H9 (cell line): Measurements from ENCODE around the gene AXL. TPM values are rescaled to one million over a fixed set of nuclear protein-coding genes. Genes with fewer than 3 reads are reported as not detected.

ENCODE experiments used
- DNase-seq: peaks from one replicate; pipeline ENCODE4 v3.0.0-alpha.2; 2017
- H2AFZ ChIP-seq: one replicate; pipeline ENCODE4 v1.6.1; 2013; ENCODE audit warnings: mild to moderate bottlenecking, low read length, control low read depth, moderate library complexity
- H2AK5ac ChIP-seq: 2 replicates; pipeline ENCODE4 v1.6.1; 2013; ENCODE audit warnings: low read length, control low read depth, mixed read lengths; ENCODE audit not compliant: insufficient read length
- H2BK120ac ChIP-seq: one replicate; pipeline ENCODE4 v1.6.1; 2013; ENCODE audit warnings: low read depth, mild to moderate bottlenecking, low read length, control low read depth, inconsistent platforms; ENCODE audit not compliant: poor library complexity, severe bottlenecking
- H2BK12ac ChIP-seq: 2 replicates; pipeline ENCODE4 v1.6.1; 2013; ENCODE audit warnings: low read length, control low read depth, mixed read lengths, low read depth; ENCODE audit not compliant: insufficient read length
- H2BK15ac ChIP-seq: 2 replicates; pipeline ENCODE4 v1.6.1; 2013; ENCODE audit warnings: low read depth, low read length, control low read depth
- H2BK20ac ChIP-seq: one replicate; pipeline ENCODE4 v1.6.1; 2013; ENCODE audit warnings: low read depth, mild to moderate bottlenecking, low read length, control low read depth, inconsistent platforms; ENCODE audit not compliant: poor library complexity, severe bottlenecking
- H2BK5ac ChIP-seq: 2 replicates; pipeline ENCODE4 v1.6.1; 2013; ENCODE audit warnings: low read length, control low read depth, mixed read lengths; ENCODE audit not compliant: insufficient read length
- H3K14ac ChIP-seq: 2 replicates; pipeline ENCODE4 v1.6.1; 2013; ENCODE audit warnings: low read length, control low read depth; ENCODE audit not compliant: insufficient read depth
- H3K18ac ChIP-seq: 2 replicates; pipeline ENCODE4 v1.6.1; 2013; ENCODE audit warnings: low read depth, mild to moderate bottlenecking, mixed read lengths, low read length, control low read depth; ENCODE audit not compliant: insufficient read length
- H3K23ac ChIP-seq: 2 replicates; pipeline ENCODE4 v1.6.1; 2013; ENCODE audit warnings: low read length, control low read depth, mixed read lengths, low read depth; ENCODE audit not compliant: insufficient read length
- H3K23me2 ChIP-seq: 2 replicates; pipeline ENCODE4 v1.6.1; 2013; ENCODE audit warnings: low read depth, mild to moderate bottlenecking, mixed read lengths, low read length, control low read depth; ENCODE audit not compliant: insufficient read length, poor library complexity, severe bottlenecking
- H3K27ac ChIP-seq: 2 replicates; pipeline ENCODE4 v1.5.1; 2013; ENCODE audit warnings: low read length, control low read depth, mixed read lengths, low read depth; ENCODE audit not compliant: insufficient read length
- H3K27me3 ChIP-seq: 2 replicates; pipeline ENCODE4 v1.6.1; 2013; ENCODE audit warnings: low read length, control low read depth, inconsistent platforms; ENCODE audit not compliant: insufficient read depth
- H3K4ac ChIP-seq: 2 replicates; pipeline ENCODE4 v1.6.1; 2013; ENCODE audit warnings: low read depth, mild to moderate bottlenecking, control low read depth, inconsistent platforms, low read length, moderate library complexity
- H3K4me1 ChIP-seq: 2 replicates; pipeline ENCODE4 v1.6.1; 2013; ENCODE audit warnings: low read length, control low read depth, inconsistent platforms; ENCODE audit not compliant: insufficient read depth
- H3K4me2 ChIP-seq: 2 replicates; pipeline ENCODE4 v1.6.1; 2013; ENCODE audit warnings: low read length, control low read depth, mixed read lengths; ENCODE audit not compliant: insufficient read length, insufficient read depth
- H3K56ac ChIP-seq: 2 replicates; pipeline ENCODE4 v1.6.1; 2013; ENCODE audit warnings: low read depth, mild to moderate bottlenecking, mixed read lengths, low read length, control low read depth; ENCODE audit not compliant: insufficient read length
- H3K79me1 ChIP-seq: 2 replicates; pipeline ENCODE4 v1.6.1; 2013; ENCODE audit warnings: low read depth, mild to moderate bottlenecking, moderate library complexity, low read length, control low read depth, inconsistent platforms; ENCODE audit not compliant: insufficient read depth, poor library complexity, severe bottlenecking
- H3K79me2 ChIP-seq: 2 replicates; pipeline ENCODE4 v1.6.1; 2013; ENCODE audit warnings: low read length, control low read depth, inconsistent platforms; ENCODE audit not compliant: insufficient read depth
- H3K9ac ChIP-seq: 2 replicates; pipeline ENCODE4 v1.6.1; 2013; ENCODE audit warnings: low read length, control low read depth, mixed read lengths; ENCODE audit not compliant: insufficient read length; ENCODE audit errors: extremely low read depth
- H3K9me3 ChIP-seq: one replicate; pipeline ENCODE4 v1.6.1; 2013; ENCODE audit warnings: low read depth, low read length, inconsistent platforms; ENCODE audit not compliant: control insufficient read depth
- H3T11ph ChIP-seq: one replicate; pipeline ENCODE4 v1.6.1; 2013; ENCODE audit warnings: mild to moderate bottlenecking, low read length, control low read depth, inconsistent platforms
- H4K20me1 ChIP-seq: one replicate; pipeline ENCODE4 v1.6.1; 2013; ENCODE audit not compliant: control insufficient read depth, insufficient read length, insufficient read depth
- H4K5ac ChIP-seq: 2 replicates; pipeline ENCODE4 v1.6.1; 2013; ENCODE audit warnings: low read depth, mild to moderate bottlenecking, mixed read lengths, low read length, control low read depth; ENCODE audit not compliant: insufficient read length
- H4K8ac ChIP-seq: replicated peaks from 2 replicates; pipeline ENCODE4 v1.6.1; 2013; ENCODE audit warnings: low read length, control low read depth, mixed read lengths, low read depth; ENCODE audit not compliant: insufficient read length
- H4K91ac ChIP-seq: 2 replicates; pipeline ENCODE4 v1.6.1; 2013; ENCODE audit warnings: low read depth, mild to moderate bottlenecking, moderate library complexity, mixed read lengths, low read length, control low read depth; ENCODE audit not compliant: insufficient read length
- H3K27ac Mint-ChIP-seq, 3 experiments: 2 replicates in 2 of 3; 3 replicates in 1 of 3; pipeline ENCODE4 v1.8.0; 2020 to 2021; ENCODE audit warnings: mixed read lengths in 3 of 3, mild to moderate bottlenecking in 1 of 3, moderate library complexity in 1 of 3
- H3K27me3 Mint-ChIP-seq: 2 replicates; pipeline ENCODE4 v1.8.0; 2021; ENCODE audit warnings: low read depth, mild to moderate bottlenecking, moderate library complexity, mixed read lengths
- H3K36me3 Mint-ChIP-seq, 3 experiments: 2 replicates in 2 of 3; 3 replicates in 1 of 3; pipeline ENCODE4 v1.8.0; 2020 to 2021; ENCODE audit warnings: low read depth in 3 of 3, mixed read lengths in 3 of 3; ENCODE audit not compliant: insufficient read depth in 1 of 3
- H3K4me1 Mint-ChIP-seq, 2 experiments: 2 replicates each; pipeline ENCODE4 v1.8.0; 2020; ENCODE audit warnings: mixed read lengths in 2 of 2
- H3K4me3 Mint-ChIP-seq, 2 experiments: 2 replicates in 1 of 2; 3 replicates in 1 of 2; pipeline ENCODE4 v1.8.0; 2020 to 2021; ENCODE audit warnings: mild to moderate bottlenecking in 2 of 2, mixed read lengths in 2 of 2, moderate library complexity in 1 of 2
- H3K9me3 Mint-ChIP-seq, 2 experiments: 2 replicates in 1 of 2; 3 replicates in 1 of 2; pipeline ENCODE4 v1.8.0; 2020; ENCODE audit warnings: mild to moderate bottlenecking in 2 of 2, mixed read lengths in 2 of 2, moderate library complexity in 1 of 2
- CTCF ChIP-seq: fragments of 200-600 bp; sonication (generic); conservative IDR thresholded peaks from 3 replicates; pipeline ENCODE4 v1.8.0; 2021; ENCODE audit warnings: antibody characterized with exemption, mild to moderate bottlenecking
- total RNA-seq: library from RNA; stranded (reverse); gene quantifications from 2 replicates; pipeline ENCODE4 v1.2.1, GENCODE V29; 2021

AXL gene
- total RNA-seq, 1 experiment from 2014 or later, result 29.4 TPM

GRCh38 chr19:41255171-41255570 lies 36.1 kb downstream of the AXL start:
- H3K4me2 ChIP-seq, result no peak overlapping the region
- no peak overlapping the region for H3K56ac ChIP-seq
- H3K4me1 ChIP-seq, result no peaks in the 10 kb centered on the region
- no peaks in the 10 kb centered on the region for H3K9me3 ChIP-seq
- H3K9ac ChIP-seq, result no peak overlapping the region
- H4K91ac ChIP-seq, result no peak overlapping the region
- no peaks in the 10 kb centered on the region for H3K79me2 ChIP-seq
- no peak overlapping the region for H2BK12ac ChIP-seq
- H3K79me1 ChIP-seq, result no peaks in the 10 kb centered on the region
- TF ChIP-seq CTCF, result no peak
- H3K23me2 ChIP-seq, result no peaks in the 10 kb centered on the region
- H2BK5ac ChIP-seq, result no peak overlapping the region
- no peak overlapping the region for H4K8ac ChIP-seq
- no peak overlapping the region for H2AK5ac ChIP-seq
- H3K18ac ChIP-seq, result no peak overlapping the region
- H3K27ac ChIP-seq, result no peak overlapping the region
- Mint-ChIP-seq H3K4me3 (no peak overlapping the region), H3K36me3 (peaks cover 20 to 77% (median 69%) of the 10 kb centered on the region in 3 experiments; a peak in 6 of 7 replicates), H3K4me1 (no peaks in the 10 kb centered on the region; a peak in 1 of 4 replicates), H3K27ac (no peak overlapping the region), H3K9me3 (no peaks in the 10 kb centered on the region), H3K27me3 (no peaks in the 10 kb centered on the region)
- H3K14ac ChIP-seq, result no peak overlapping the region
- H3T11ph ChIP-seq, result no peak overlapping the region
- H3K27me3 ChIP-seq, result no peaks in the 10 kb centered on the region
- no peak overlapping the region for H2BK15ac ChIP-seq
- H4K20me1 ChIP-seq, result no peaks in the 10 kb centered on the region
- H2BK20ac ChIP-seq, result no peak overlapping the region
- no peak overlapping the region for H2BK120ac ChIP-seq
- H3K4ac ChIP-seq, result no peak overlapping the region
- no peak overlapping the region for H3K23ac ChIP-seq
- H2AFZ ChIP-seq, result no peak overlapping the region
- DNase-seq, result no peak
- no peak overlapping the region for H4K5ac ChIP-seq
